OCI-LY7 (cell line): Measurements from ENCODE around the gene LRP8. TPM values are rescaled to one million over a fixed set of nuclear protein-coding genes. Genes with fewer than 3 reads are reported as not detected.

Source experiments
- BruUV-seq: library from RNA; stranded (reverse); fragments of 400-500 nt; replicated peaks from 2 replicates; lab custom pipeline; 2021; lab: Mats Ljungman, UMichigan
- CTCF ChIA-PET: fragments of 300-600 bp; sonication (Branson Sonifier 250); formaldehyde crosslinking; loops from one replicate; lab custom pipeline; 2022; ENCODE audit warnings: antibody characterized with exemption; ENCODE audit not compliant: unreplicated experiment; lab: Charles Lee
- POLR2A ChIA-PET: fragments of 300-600 bp; sonication (Branson Sonifier 250); formaldehyde crosslinking; loops from one replicate; lab custom pipeline; 2022; ENCODE audit warnings: antibody characterized with exemption; lab: Charles Lee
- DNase-seq: peaks from one replicate; pipeline ENCODE4 v3.0.0-alpha.2; 2015; ENCODE audit warnings: low spot score
- H2AFZ ChIP-seq: fragments of 200-600 bp; sonication (generic), shearing (Covaris generic); 2 replicates; pipeline ENCODE4 v1.6.1; 2014; ENCODE audit warnings: mild to moderate bottlenecking, antibody characterized with exemption, low read length, moderate library complexity
- H3K27ac ChIP-seq: fragments of 200-600 bp; sonication (generic); 2 replicates; pipeline ENCODE4 v1.5.1; 2014; ENCODE audit warnings: mixed run types, low read depth, mild to moderate bottlenecking, moderate library complexity, low read length, inconsistent platforms; ENCODE audit not compliant: poor library complexity, severe bottlenecking
- H3K36me3 ChIP-seq: fragments of 200-600 bp; sonication (generic); 2 replicates; pipeline ENCODE4 v1.6.1; 2014; ENCODE audit warnings: mild to moderate bottlenecking, antibody characterized with exemption, low read length, moderate library complexity, mixed read lengths; ENCODE audit not compliant: insufficient read depth
- H3K4me1 ChIP-seq: fragments of 200-600 bp; sonication (generic); 2 replicates; pipeline ENCODE4 v1.5.1; 2014; ENCODE audit warnings: mild to moderate bottlenecking, low read length; ENCODE audit not compliant: insufficient read depth, poor library complexity, severe bottlenecking
- H3K4me2 ChIP-seq: fragments of 200-600 bp; sonication (generic); 2 replicates; pipeline ENCODE4 v1.6.1; 2014; ENCODE audit warnings: mild to moderate bottlenecking, low read length
- H3K4me3 ChIP-seq: fragments of 200-600 bp; sonication (generic); 2 replicates; pipeline ENCODE4 v1.5.1; 2014; ENCODE audit warnings: mild to moderate bottlenecking, low read depth, low read length; ENCODE audit not compliant: poor library complexity, severe bottlenecking
- H3K79me2 ChIP-seq: fragments of 200-600 bp; sonication (generic); 2 replicates; pipeline ENCODE4 v1.6.1; 2016; ENCODE audit warnings: low read depth, mild to moderate bottlenecking, low read length, moderate library complexity, mixed read lengths; ENCODE audit not compliant: insufficient read depth
- H3K9me2 ChIP-seq: fragments of 200-600 bp; sonication (generic); 2 replicates; pipeline ENCODE4 v1.6.1; 2016; ENCODE audit warnings: mild to moderate bottlenecking, low read length, mixed read lengths; ENCODE audit not compliant: insufficient read depth
- H3K9me3 ChIP-seq: fragments of 200-600 bp; sonication (generic); 2 replicates; pipeline ENCODE4 v1.6.1; 2014; ENCODE audit warnings: mild to moderate bottlenecking, mixed run types, low read length, mixed read lengths
- H4K20me1 ChIP-seq: fragments of 200-600 bp; sonication (generic); 2 replicates; pipeline ENCODE4 v1.6.1; 2014; ENCODE audit warnings: mild to moderate bottlenecking, antibody characterized with exemption, low read length, moderate library complexity, mixed read lengths; ENCODE audit not compliant: insufficient read depth
- CTCF ChIP-seq: fragments of 200-600 bp; sonication (generic); conservative IDR thresholded peaks from 2 replicates; pipeline ENCODE4 v1.5.1; 2014; ENCODE audit warnings: mild to moderate bottlenecking, antibody characterized with exemption, low read length, moderate library complexity, mixed read lengths
- EZH2phosphoT487 ChIP-seq: fragments of 200-600 bp; sonication (generic); IDR thresholded peaks from 2 replicates; pipeline ENCODE4 v1.6.1; 2018; ENCODE audit warnings: low read depth, borderline replicate concordance, mild to moderate bottlenecking, mixed run types, antibody characterized with exemption, low read length, moderate library complexity, mixed read lengths
- intact Hi-C: fragments of 100-400 bp; cut with micrococcal nuclease; formaldehyde crosslinking; loops from one replicate; pipeline ENCODE4 v1.10.0; 2022; ENCODE audit not compliant: unreplicated experiment
- total RNA-seq, 2 experiments: library from RNA; depleted of rRNA in 1 of 2; stranded (reverse); fragments of >200 nt in 1 of 2; shearing (Covaris generic) in 1 of 2; gene quantifications; 2 replicates each; pipeline ENCODE4 v1.2.3, GENCODE V29; 2014 to 2022

LRP8 gene
- total RNA-seq, 2 experiments from 2014 or later, result 65.6 to 70.0 TPM

- POLR2A ChIA-PET, result no interaction called here
- no peak overlapping the region for H3K27ac ChIP-seq
- BruUV-seq, result no TSS peak
- H3K36me3 ChIP-seq, result peaks cover 35% of the 10 kb centered on the region; the same call in 1 of the 2 replicates
- no peak for DNase-seq
- H3K79me2 ChIP-seq, result no peaks in the 10 kb centered on the region
- H3K9me3 ChIP-seq, result no peaks in the 10 kb centered on the region
- no peak for TF ChIP-seq EZH2phosphoT487
- no peak for TF ChIP-seq CTCF
- H2AFZ ChIP-seq, result no peak overlapping the region
- H3K9me2 ChIP-seq, result no peaks in the 10 kb centered on the region
- H4K20me1 ChIP-seq, result peaks cover 7% of the 10 kb centered on the region; the same call in 1 of the 2 replicates
- intact Hi-C loops, result no loop called here
- CTCF ChIA-PET, result no interaction called here
- H3K4me3 ChIP-seq, result no peak overlapping the region
- no peak overlapping the region for H3K4me2 ChIP-seq
- H3K4me1 ChIP-seq, result peaks cover 22% of the 10 kb centered on the region
Observed at GRCh38 chr1:53297195-53297594, 30.7 kb downstream of the LRP8 start.

- POLR2A ChIA-PET, result interaction anchor here (0.5 to 1.0 kb wide), 2 partner anchors 48 to 429 kb away, joined by 3 to 4 read pairs; no protein-coding TSS in a partner anchor
- Histone ChIP-seq H2AFZ (no peak overlapping the region), H3K79me2 (no peaks in the 10 kb centered on the region), H3K4me2 (no peak overlapping the region), H3K36me3 (peaks cover 35% of the 10 kb centered on the region; the same call in 1 of the 2 replicates), H3K4me1 (peaks cover 22% of the 10 kb centered on the region), H3K4me3 (no peak overlapping the region), H3K9me2 (no peaks in the 10 kb centered on the region), H4K20me1 (peaks cover 6% of the 10 kb centered on the region; the same call in 1 of the 2 replicates), H3K27ac (no peak overlapping the region), H3K9me3 (no peaks in the 10 kb centered on the region)
- BruUV-seq, result no TSS peak
- DNase-seq, result no peak
- TF ChIP-seq CTCF (no peak), EZH2phosphoT487 (no peak)
- intact Hi-C loops, result no loop called here
- CTCF ChIA-PET, result no interaction called here
Observed at GRCh38 chr1:53296117-53296749, 31.6 kb downstream of the LRP8 start.

GRCh38 chr1:53295726-53296116 lies 32.1 kb downstream of the LRP8 start:
- no peak for TF ChIP-seq CTCF
- H3K27ac ChIP-seq, result no peak overlapping the region
- POLR2A ChIA-PET, result interaction anchor here (1.0 kb wide), 1 partner anchor 49 kb away, joined by 3 read pairs; no protein-coding TSS in a partner anchor

More at GRCh38 chr1:53295726-53296116, 32.1 kb downstream of the LRP8 start:
- CTCF ChIA-PET, result interaction anchor here (0.6 kb wide), 1 partner anchor 14 kb away, joined by 3 read pairs; no protein-coding TSS in a partner anchor
- peaks cover 22% of the 10 kb centered on the region for H3K4me1 ChIP-seq
- H4K20me1 ChIP-seq, result peaks cover under 1% of the 10 kb centered on the region; the same call in 1 of the 2 replicates
- H3K9me2 ChIP-seq, result no peaks in the 10 kb centered on the region
- H3K36me3 ChIP-seq, result peaks cover 38% of the 10 kb centered on the region; the same call in 1 of the 2 replicates
- no TSS peak for BruUV-seq
- H3K4me3 ChIP-seq, result no peak overlapping the region
- intact Hi-C loops, result no loop called here
- H2AFZ ChIP-seq, result no peak overlapping the region
- no peaks in the 10 kb centered on the region for H3K9me3 ChIP-seq
- DNase-seq, result no peak
- no peaks in the 10 kb centered on the region for H3K79me2 ChIP-seq
- no peak overlapping the region for H3K4me2 ChIP-seq
